ENCODE measurements around the gene NDUFAF3. TPM values are rescaled to one million over a fixed set of nuclear protein-coding genes. Genes with fewer than 3 reads are reported as not detected.

Gene NDUFAF3
- polyA plus RNA-seq, 1 donor = 50.8 TPM

DNA sequence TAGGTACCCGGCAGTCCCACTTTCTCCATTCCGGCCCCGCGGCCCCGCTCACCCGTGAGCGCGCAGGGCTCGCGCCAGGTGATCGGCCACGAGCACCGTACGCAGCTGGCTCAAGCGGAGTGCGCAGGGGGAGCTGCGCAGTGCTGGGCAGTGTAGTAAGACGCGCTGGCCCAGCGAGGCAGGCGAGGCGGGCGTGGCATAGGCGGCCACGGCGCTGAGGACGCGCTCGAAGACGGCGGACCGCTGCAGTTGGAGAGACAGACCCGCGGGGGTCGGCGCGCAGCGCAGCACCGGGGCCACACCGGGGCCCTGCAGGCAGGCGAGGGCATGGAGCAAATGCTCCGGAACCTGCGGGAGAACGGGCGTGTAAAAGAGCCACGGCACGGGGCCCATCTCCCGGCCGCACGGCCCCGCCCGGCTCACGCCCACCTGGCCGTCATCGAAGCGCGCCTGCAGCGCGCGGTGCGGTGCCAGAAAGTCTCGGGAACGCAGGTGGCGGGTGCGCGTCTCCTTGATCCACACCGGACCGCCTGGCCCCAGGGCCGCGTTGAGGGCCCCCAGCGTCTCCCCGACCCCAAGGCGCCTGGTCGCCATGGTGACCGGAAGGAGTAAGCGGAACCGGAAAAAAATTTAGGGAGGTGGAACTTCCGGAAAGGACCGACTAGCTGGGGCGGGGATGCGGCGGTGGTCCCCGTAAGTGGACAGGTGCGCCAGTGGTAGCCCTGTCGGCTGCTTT is 3.8 kb upstream of the NDUFAF3 start, which contains the start of gene DALRD3:
DALRD3 (minus strand) TSS at position 610 of the 736 bp plus-strand sequence; CDS start at position 594, 16 bp downstream.
- no peak for DNase-seq (ENCODE audit: low read depth)

DNA sequence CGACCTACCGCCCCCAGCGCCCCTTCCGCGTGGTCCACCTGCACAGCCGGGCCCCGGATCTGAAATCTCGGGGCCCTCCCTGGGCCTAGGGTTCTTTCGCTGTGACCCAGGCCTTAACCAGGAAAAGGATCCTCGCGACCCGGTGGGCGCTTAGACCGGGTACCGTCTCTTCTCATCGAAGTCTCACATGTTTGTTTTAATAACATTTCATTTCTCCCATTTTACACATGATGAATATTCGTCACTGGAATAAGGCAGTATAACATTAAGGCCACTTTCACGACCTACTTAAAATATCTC is 3.3 kb upstream of the NDUFAF3 start:
- DNase-seq (ENCODE audit: low read depth) = no peak

- no peak for DNase-seq (ENCODE audit: low read depth)
Observed at GRCh38 chr3:49019941-49020329, 2.0 kb upstream of the NDUFAF3 start.

DNA sequence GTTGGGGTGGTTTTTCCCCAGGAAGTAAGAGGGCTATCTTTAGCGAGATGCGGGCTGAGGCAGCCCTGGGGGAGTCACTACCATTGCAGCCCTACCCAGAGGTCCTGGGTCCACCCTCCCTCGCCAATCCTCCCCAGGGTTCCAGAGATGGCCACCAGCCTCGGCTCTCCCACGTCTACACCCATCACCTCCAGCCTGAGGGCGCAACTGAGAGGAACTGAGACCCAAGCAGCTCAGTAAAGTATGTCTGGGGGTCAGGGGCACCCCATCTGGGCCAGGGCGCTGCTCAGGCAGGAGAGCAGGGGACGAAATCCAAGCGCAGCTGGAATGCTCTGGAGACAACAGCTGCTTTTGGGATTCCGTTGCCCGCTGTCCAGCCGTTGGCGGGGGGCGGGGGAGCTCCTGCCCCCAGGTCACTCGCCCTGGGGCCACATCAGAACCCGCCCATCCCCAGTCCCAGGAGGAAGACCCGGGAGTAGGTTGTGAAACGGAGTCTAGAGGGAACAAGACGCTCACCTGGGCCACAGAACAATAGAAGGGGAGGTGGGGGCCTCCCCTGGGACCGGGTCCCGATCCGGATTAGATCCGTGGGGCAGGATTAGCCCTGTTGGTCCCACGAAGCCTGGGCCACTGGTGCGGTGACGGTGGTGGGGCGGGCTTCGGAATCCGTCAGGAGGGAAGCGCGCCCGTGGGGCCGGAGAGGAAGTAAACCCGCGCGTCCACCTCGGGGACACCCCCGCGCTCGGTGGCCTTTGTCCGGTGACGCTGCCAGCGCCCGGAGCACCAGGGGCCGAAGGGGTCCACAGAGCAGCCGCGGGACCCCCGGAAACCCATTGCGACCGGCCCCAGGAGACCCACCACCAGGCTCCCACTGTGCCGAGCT is 1.4 kb upstream of the NDUFAF3 start:
- DNase-seq (ENCODE audit: low read depth) = no peak

DNA sequence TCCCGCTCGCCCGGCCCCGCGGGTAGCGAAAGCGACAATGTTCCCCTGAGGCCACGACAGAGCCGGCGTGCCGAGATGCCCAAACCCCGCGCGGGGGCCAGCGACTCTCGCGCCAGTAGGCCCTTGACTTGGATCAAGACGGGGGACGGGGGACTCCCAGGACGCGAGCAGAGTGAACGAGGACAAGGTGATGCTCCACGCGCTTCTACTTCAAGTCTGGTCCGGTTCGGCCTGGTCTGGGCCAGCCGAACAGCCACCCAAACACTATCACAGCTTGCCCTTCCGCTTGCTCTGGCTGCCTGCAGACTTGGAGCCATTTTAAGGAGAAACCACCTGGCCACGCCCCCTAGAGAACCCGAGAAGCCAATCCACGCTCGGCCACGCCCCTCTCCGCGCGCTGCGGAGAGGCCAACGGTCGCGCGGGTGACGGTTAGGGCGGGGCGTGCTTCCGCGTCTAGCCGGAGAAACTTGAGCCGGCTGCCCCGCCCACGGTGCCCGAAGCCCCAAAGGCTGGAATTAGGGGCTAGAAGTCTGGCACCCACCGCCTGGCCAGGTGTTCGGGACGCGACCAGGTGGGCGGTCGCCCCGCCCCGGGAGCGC is 608 bp upstream of the NDUFAF3 start:
- DNase-seq (ENCODE audit: low read depth) = peak; percentile 92

GRCh38 chr3:49022688-49023171 is 809 bp downstream of the NDUFAF3 start:
- DNase-seq (ENCODE audit: low read depth) = no peak

DNA sequence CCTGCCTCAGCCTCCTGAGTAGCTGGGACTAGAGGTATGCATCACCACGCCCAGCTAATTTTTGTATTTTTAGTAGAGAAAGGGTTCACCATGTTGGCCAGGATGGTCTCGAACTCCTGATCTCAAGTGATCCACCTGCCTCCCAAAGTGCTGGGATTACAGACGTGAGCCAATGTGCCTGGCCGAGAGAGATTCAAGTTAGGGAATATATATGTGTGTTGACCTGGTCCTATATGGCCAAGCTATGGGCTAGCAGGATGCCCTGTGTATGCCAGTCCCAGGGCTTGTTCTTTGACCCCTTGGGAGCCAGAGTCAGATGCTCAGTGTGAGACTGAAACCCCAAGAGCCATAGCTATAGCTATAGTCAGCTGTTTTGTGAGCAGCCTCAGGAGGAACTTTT is 1.9 kb downstream of the NDUFAF3 start:
- no peak for DNase-seq (ENCODE audit: low read depth)

- no peak for DNase-seq (ENCODE audit: low read depth)
Observed at GRCh38 chr3:49024449-49024848, 2.5 kb downstream of the NDUFAF3 start.

GRCh38 chr3:49025005-49025792 is 3.3 kb downstream of the NDUFAF3 start:
- DNase-seq (ENCODE audit: low read depth) = no peak

DNA sequence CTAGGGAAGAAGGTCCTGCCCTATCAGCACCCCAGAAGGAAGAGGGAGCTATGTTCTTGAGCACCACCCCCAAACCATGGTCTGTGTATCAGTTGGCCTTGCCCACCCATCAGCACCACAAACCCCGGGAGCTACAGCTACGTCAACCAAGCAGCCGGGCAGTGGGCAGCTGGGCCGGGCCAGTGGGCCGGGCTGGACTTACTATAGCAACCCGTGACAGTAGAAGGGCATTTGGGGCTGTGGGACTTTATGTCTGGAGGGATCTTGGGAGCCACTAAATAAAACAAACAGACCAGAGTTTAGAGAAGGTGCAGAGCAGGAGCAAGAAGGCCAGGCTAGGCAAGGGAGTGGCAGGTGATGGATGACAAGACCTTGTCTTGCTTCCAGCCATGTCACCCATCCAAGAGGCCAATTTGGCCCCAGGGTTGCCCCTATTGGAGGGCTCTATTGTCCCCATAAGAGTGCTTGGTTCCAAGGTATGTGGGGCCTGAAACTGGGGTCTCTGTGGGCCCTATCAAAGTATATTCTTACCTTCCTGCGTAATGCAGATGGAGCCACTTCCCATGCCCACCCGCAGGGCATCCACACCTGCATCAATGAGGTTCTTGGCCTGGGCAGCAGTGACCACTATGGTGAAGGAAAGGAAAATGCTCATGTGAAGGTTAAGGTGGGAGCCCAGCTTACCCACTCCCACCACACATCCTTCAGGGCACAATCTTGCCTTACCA is 4.0 kb downstream of the NDUFAF3 start:
- DNase-seq (ENCODE audit: low read depth) = no peak

GRCh38 chr3:49026536-49026935 is 4.6 kb downstream of the NDUFAF3 start:
- no peak for DNase-seq (ENCODE audit: low read depth)

- DNase-seq (ENCODE audit: low read depth) = no peak
Observed at GRCh38 chr3:49027634-49028033, 5.7 kb downstream of the NDUFAF3 start.

- DNase-seq (ENCODE audit: low read depth) = no peak
Observed at GRCh38 chr3:49028298-49028672, 6.4 kb downstream of the NDUFAF3 start.

GRCh38 chr3:49028673-49029562 is 7.0 kb downstream of the NDUFAF3 start, which contains the start of gene IMPDH2:
IMPDH2 (minus strand) TSS chr3:49029398; CDS start chr3:49029350, 48 bp downstream.
- DNase-seq (ENCODE audit: low read depth) = peak; percentile 91

- DNase-seq (ENCODE audit: low read depth) = no peak
Observed at GRCh38 chr3:49029563-49029884, 7.6 kb downstream of the NDUFAF3 start.

DNA sequence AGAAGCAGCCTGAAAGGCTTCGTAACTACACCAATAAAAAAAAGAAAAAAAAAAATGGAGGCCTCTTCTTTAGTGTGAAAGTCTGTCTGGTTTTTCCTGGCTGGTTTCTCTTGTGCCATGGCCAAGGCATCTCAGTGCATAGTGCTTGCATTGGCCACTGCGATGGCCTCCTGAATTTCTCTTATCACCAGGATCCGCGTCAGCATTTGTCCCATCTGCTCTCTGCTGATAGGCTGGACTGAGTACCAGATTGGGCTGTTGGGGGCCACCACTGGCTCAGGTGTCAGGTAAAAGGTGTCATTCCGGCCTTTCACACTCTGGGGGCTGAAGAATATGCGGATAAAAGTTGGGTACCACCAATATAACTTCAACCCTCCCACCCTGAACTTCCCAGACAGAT is 8.4 kb downstream of the NDUFAF3 start:
- no peak for DNase-seq (ENCODE audit: low read depth)

DNA sequence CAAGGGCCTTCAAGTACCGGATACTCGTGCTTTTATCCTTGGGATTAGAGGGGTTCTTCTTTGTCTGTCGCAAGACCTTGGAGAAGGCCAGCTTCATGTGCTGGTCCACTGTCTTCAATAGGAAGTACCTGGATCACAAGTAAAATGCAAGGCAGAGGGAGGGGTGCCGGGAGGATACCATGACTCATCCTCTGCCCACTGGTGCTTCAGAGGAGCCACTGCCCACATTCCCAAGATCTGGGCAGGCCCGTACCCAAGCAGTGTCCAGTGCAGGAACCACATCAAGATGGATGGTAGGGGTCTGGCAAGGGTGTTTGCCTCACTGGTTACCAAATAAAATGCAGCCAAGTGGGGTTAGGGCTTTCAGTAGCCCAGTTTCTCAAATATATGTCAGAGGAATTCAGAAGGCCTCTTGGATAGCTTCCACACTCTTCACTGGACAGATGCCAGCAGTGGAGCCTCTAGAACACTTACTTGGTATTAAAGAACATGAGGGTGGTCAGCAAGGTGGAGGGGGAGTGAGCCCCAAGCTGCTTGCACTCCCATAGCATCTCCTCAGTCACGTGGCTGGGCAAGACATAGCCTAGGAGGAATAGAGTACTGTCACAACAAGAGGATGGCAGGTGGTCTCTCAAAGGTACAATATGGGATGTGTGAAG is 10.9 kb downstream of the NDUFAF3 start:
- no peak for DNase-seq (ENCODE audit: low read depth)

- DNase-seq (ENCODE audit: low read depth) = no peak
Observed at GRCh38 chr3:49034650-49035049, 12.7 kb downstream of the NDUFAF3 start.

DNA sequence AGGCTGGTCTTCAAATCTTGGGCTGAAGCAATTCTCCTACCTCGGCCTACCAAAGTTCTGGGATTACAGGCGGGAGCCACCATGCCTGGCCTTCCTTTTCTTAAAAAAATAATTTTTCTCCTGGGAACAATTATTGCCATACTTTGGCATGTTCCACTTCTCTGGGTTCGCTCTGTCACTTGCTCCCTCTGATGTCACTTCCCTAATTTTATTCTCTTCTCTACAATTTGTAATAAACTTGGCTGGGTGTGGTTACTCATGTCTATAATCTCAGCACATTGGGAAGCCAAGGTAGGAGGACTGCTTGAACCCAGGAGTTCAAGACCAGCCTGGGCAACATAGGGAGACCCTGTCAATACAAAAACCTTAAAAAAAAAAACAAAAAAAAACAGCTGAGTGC is 13.4 kb downstream of the NDUFAF3 start:
- DNase-seq (ENCODE audit: low read depth) = no peak

DNA sequence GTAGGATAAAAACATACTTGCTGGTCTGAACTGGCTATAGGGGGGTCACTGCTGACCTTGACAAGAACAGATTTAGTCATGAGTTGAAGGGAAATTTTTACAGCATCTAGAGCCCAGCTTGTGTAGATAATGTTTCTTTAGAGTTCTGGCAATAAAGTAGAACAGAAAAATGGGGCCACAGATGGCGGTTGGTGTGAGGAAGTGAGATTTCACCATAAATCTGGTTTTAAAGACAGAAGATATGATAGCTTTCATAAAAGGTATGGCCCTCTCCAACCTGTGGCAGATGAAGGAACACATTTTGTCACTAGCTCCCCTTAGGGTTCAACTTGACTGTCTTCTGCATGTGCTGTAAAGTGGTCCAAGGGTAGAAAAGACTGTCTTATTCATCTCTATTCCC is 31.6 kb downstream of the NDUFAF3 start:
- DNase-seq (ENCODE audit: low read depth) = no peak
